Gastroesophageal sphincter (tissue), 4 donors: ENCODE results near the gene MPPED1. TPM values are rescaled to one million over a fixed set of nuclear protein-coding genes. Genes with fewer than 3 reads are reported as not detected.

Source experiments
- ATAC-seq: fragments of 150-250 bp; one replicate; pipeline ENCODE4 v1.9.1; 2016; ENCODE audit warnings: mild to moderate bottlenecking, moderate library complexity
- H3K27ac ChIP-seq, 4 donors: fragments of 200-600 bp; sonication (generic) in 3 of 4; 1 replicate in 3 of 4; 2 replicates in 1 of 4; pipeline ENCODE4 v1.5.1; 2016 to 2019
- H3K27me3 ChIP-seq: fragments of 200-600 bp; sonication (generic); one replicate; pipeline ENCODE4 v1.5.1; 2019
- H3K36me3 ChIP-seq, 2 donors: fragments of 200-600 bp; sonication (generic); one replicate each; pipeline ENCODE4 v1.5.1; 2019; ENCODE audit warnings: control low read depth in 1 of 2
- H3K4me1 ChIP-seq, 3 donors: fragments of 200-600 bp; sonication (generic); 1 replicate in 2 of 3; 2 replicates in 1 of 3; pipeline ENCODE4 v1.5.1; 2016 to 2019; ENCODE audit warnings: control low read depth in 2 of 3
- H3K4me3 ChIP-seq, 2 donors: fragments of 200-600 bp; sonication (generic); one replicate each; pipeline ENCODE4 v1.5.1; 2019; ENCODE audit warnings: mild to moderate bottlenecking in 1 of 2, moderate library complexity in 1 of 2
- H3K9me3 ChIP-seq, 3 donors: fragments of 200-600 bp; sonication (generic); one replicate each; pipeline ENCODE4 v1.5.1; 2017 to 2019; ENCODE audit warnings: control low read depth in 2 of 3
- EP300 ChIP-seq: sonication (generic); formaldehyde crosslinking; IDR thresholded peaks from one replicate; pipeline ENCODE4 v1.6.1; 2017; ENCODE audit warnings: antibody characterized with exemption, mild to moderate bottlenecking
- POLR2A ChIP-seq, 2 donors: fragments of 450-650 bp; IDR thresholded peaks; one replicate each; pipeline ENCODE4 v1.6.1; 2017; ENCODE audit warnings: antibody characterized with exemption in 2 of 2, mild to moderate bottlenecking in 2 of 2, moderate library complexity in 1 of 2
- POLR2AphosphoS5 ChIP-seq: sonication (generic); formaldehyde crosslinking; IDR thresholded peaks from one replicate; pipeline ENCODE4 v1.6.1; 2017; ENCODE audit warnings: antibody characterized with exemption
- WGBS, 2 donors: methylation state at CpG; one replicate each; pipeline ENCODE4 v1.1.5; 2018; ENCODE audit warnings: low coverage in 1 of 2; 5-methylcytosine and 5-hydroxymethylcytosine counted together
- total RNA-seq, 4 donors: library from RNA; depleted of rRNA; stranded (reverse); fragments of >200 nt; gene quantifications; one replicate each; pipeline ENCODE4 v1.1.0, GENCODE V29; 2016
- TF ChIP-seq, protein P1 (sequence below), 4 experiments: fragments of 200-600 bp in 2 of 4; fragments of 450-650 bp in 2 of 4; sonication (generic) in 1 of 4; IDR thresholded peaks; one replicate each; pipeline ENCODE4 v1.5.1; 2017 to 2019; ENCODE audit warnings: antibody characterized with exemption in 4 of 4, mild to moderate bottlenecking in 2 of 4, moderate library complexity in 2 of 4

MPPED1 gene
- total RNA-seq, 4 donors from 2014 or later: 0.13 TPM; not detected in 3

DNA sequence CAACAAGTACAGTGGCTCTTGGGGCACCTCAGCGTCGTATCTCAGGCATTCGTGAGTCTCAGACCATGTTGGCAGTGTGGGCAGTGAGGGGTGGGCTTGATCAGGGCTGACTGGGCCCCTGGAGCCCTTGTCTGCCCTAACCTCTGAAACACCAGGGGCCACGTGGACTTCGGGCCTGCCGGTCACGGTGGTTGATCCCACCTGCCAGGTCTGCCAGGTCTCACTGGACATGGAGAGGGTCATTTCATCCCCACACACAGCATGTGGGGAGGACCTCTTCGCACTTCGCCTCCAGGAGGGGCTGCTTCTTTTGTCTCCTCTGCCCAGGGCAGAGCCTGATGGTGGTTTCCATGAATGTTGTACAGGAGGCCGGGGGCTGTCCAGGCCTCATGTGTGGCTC, 77.1 kb downstream of the MPPED1 start:
- no peaks in the 10 kb centered on the region for H3K36me3 ChIP-seq
- H3K27me3 ChIP-seq: peaks cover 85% of the 10 kb centered on the region
- no peaks in the 10 kb centered on the region for H3K4me1 ChIP-seq
- 27% methylated on average over 3 of the region's 10 CpGs; no CpG with 5 or more reads in 1 of the 2 donors for WGBS, 2 donors
- TF ChIP-seq, protein P1, sequence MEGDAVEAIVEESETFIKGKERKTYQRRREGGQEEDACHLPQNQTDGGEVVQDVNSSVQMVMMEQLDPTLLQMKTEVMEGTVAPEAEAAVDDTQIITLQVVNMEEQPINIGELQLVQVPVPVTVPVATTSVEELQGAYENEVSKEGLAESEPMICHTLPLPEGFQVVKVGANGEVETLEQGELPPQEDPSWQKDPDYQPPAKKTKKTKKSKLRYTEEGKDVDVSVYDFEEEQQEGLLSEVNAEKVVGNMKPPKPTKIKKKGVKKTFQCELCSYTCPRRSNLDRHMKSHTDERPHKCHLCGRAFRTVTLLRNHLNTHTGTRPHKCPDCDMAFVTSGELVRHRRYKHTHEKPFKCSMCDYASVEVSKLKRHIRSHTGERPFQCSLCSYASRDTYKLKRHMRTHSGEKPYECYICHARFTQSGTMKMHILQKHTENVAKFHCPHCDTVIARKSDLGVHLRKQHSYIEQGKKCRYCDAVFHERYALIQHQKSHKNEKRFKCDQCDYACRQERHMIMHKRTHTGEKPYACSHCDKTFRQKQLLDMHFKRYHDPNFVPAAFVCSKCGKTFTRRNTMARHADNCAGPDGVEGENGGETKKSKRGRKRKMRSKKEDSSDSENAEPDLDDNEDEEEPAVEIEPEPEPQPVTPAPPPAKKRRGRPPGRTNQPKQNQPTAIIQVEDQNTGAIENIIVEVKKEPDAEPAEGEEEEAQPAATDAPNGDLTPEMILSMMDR (IDR thresholded peaks at IDR 0.05): no peak
- TF ChIP-seq POLR2A (IDR thresholded peaks at IDR 0.05) (no peak), POLR2AphosphoS5 (no peak), EP300 (no peak)
- H3K9me3 ChIP-seq: no peaks in the 10 kb centered on the region
- ATAC-seq: no peak
- H3K27ac ChIP-seq: no peak overlapping the region
- no peak overlapping the region for H3K4me3 ChIP-seq

DNA sequence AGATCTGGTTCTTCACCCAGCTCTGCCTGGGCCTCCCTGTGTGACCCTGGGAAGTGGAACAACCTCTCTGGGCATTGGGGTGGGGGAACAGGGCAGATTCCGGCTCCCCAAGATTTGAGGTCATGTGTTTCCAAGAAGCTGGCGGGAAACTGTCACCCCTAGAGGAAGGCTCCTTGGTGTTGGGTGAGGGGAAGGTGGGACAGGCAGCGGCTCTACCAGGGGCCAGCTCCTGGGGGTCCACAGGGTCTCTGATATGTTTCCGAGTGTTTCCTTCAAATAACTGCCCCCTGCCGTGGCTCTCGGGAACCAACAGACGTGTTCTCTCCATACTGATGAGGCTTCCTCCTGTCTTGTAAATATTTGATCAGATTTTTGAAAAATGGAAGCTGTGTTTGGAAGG, 78.5 kb downstream of the MPPED1 start:
- Histone ChIP-seq H3K27ac (no peak overlapping the region), H3K4me1 (no peaks in the 10 kb centered on the region), H3K4me3 (no peak overlapping the region), H3K9me3 (no peaks in the 10 kb centered on the region), H3K27me3 (peaks cover 72% of the 10 kb centered on the region), H3K36me3 (no peaks in the 10 kb centered on the region)
- no peak for ATAC-seq
- no peak for TF ChIP-seq POLR2A (IDR thresholded peaks at IDR 0.05)
- no peak for TF ChIP-seq EP300
- no peak for TF ChIP-seq POLR2AphosphoS5
- TF ChIP-seq, protein P1 (IDR thresholded peaks at IDR 0.05): no peak
- 37% methylated on average over 2 of the region's 7 CpGs; no CpG with 5 or more reads in 1 of the 2 donors for WGBS, 2 donors

DNA sequence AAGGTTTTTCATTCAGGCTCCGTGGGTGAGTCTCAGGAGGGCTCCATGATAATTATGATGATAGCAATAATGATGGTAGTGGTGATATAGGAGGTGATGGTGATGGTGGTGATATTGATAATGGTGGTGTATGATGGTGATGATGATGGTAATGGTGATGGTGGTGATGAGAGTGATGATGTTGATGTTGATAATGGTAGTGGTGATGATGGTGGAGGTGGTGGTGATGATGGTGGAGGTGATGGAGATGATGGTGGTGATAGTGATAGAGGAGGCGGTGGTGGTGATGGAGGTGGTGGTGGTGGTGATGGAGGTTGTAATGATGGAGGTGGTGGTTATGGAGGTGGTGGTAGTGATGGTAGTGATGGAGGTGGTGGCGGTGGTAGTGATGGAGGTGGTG, 79.4 kb downstream of the MPPED1 start:
- 55 to 63% methylated on average over 3 of the region's 3 CpGs for WGBS, 2 donors

DNA sequence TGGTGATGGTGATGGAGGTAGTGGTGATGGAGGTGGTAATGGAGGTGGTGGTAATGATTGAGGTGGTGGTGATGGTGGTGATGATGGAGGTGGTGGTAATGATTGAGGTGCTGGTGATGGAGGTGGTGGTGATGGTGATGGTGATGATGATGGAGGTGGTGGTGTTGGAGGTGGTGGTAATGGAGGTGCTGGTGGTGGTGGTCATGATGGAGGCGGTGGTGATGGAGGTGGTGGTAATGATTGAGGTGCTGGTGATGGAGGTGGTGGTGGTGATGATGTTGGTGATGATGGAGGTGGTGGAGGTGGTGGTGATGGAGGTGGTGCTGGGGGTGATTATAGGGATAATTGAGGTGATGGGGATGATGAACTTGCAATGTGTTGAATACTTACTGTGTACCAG, 79.9 kb downstream of the MPPED1 start:
- no peaks in the 10 kb centered on the region for H3K9me3 ChIP-seq
- peaks cover 58% of the 10 kb centered on the region for H3K27me3 ChIP-seq
- no peak overlapping the region for H3K4me3 ChIP-seq
- no peak overlapping the region for H3K27ac ChIP-seq
- 92 to 100% methylated on average over 1 of the region's 1 CpG for WGBS, 2 donors
- H3K4me1 ChIP-seq: no peaks in the 10 kb centered on the region
- ATAC-seq: no peak
- no peaks in the 10 kb centered on the region for H3K36me3 ChIP-seq
- TF ChIP-seq POLR2A (IDR thresholded peaks at IDR 0.05): no peak
- TF ChIP-seq, protein P1 (IDR thresholded peaks at IDR 0.05): no peak

More for the DNA sequence above, 79.4 kb downstream of the MPPED1 start:
- Histone ChIP-seq H3K9me3 (no peaks in the 10 kb centered on the region), H3K4me1 (no peaks in the 10 kb centered on the region), H3K36me3 (no peaks in the 10 kb centered on the region), H3K27ac (no peak overlapping the region), H3K27me3 (peaks cover 63% of the 10 kb centered on the region), H3K4me3 (no peak overlapping the region)
- no peak for ATAC-seq
- no peak for TF ChIP-seq EP300
- TF ChIP-seq POLR2AphosphoS5: no peak
- TF ChIP-seq, protein P1 (IDR thresholded peaks at IDR 0.05): no peak
- TF ChIP-seq POLR2A (IDR thresholded peaks at IDR 0.05): no peak

DNA sequence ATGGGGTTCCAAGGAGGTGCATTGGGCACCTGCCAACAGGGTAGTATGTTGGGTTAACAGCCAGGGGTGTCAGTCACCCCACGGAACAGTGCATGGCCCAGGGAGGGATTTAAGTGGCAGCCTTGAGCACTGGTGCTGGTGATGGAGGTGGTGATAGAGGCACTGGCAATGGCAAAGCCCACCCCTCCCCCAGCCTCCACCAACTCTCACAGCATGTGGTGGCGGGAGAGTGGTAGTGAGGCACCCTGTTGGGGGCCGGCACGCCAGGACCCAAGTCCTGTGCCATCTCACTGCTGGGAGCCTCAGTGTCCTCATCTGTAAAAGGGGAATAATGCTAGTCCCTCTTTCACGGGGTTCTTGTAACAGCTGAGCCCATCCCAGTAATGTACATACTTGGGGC, 81.5 kb downstream of the MPPED1 start:
- ATAC-seq: no peak
- peaks cover 42% of the 10 kb centered on the region for H3K27me3 ChIP-seq
- no peaks in the 10 kb centered on the region for H3K9me3 ChIP-seq
- H3K36me3 ChIP-seq: no peaks in the 10 kb centered on the region
- no peaks in the 10 kb centered on the region for H3K4me1 ChIP-seq
- TF ChIP-seq POLR2A (IDR thresholded peaks at IDR 0.05): no peak
- no peak for TF ChIP-seq EP300
- TF ChIP-seq, protein P1 (IDR thresholded peaks at IDR 0.05): no peak
- no peak for TF ChIP-seq POLR2AphosphoS5
- no CpG with 5 or more reads among the region's 5 CpGs for WGBS, 2 donors
- no peak overlapping the region for H3K27ac ChIP-seq
- no peak overlapping the region for H3K4me3 ChIP-seq
